Anterior cingulate cortex (tissue), 58 donors: Measurements from ENCODE around the gene PPFIA1.
A peak's percentile ranks its signal among the peaks of the same experiment; 100 is the strongest.
"Not testable (repeated sequence)": the region's sequence is repeated elsewhere in the genome, so short reads cannot be mapped to it uniquely, and the experiment has no call there.

Experiments
- DNase-seq, 58 donors: peaks; one replicate each; lab custom pipeline; 2025; lab: John Stamatoyannopoulos, UW

The PPFIA1 gene

DNA sequence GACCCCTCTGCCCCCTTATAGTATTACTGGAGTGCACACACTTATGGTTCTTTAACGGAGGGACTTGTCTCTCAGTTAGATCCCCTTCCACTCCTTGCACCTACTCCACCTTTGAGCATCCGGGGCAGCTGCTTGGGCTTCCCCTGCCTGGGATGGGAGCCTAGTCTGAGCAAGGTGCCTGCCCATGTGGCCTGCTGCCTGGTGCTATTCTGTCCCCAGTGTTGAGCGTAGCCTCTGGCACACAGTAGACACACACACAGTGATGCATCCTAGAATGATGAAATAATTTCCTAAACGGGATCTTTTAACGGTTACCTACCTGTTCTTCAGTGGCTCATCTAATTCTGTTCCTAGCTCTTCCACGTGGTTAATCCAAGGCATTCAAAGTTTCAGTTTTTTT lies 22.4 kb downstream of the PPFIA1 start:
- peak in 2 of 58 donors; percentile 13 to 15 for DNase-seq

DNA sequence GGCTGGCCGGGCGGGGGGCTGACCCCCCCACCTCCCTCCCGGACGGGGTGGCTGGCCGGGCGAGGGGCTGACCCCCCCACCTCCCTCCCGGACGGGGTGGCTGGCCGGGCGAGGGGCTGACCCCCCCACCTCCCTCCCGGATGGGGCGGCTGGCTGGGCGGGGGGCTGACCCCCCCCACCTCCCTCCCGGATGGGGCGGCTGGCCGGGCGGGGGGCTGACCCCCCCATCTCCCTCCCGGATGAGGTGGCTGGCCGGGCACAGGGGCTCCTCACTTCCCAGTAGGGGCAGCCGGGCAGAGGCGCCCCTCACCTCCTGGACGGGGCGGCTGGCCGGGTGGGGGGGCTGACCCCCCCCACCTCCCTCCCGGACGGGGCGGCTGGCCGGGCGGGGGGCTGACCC lies 24.7 kb downstream of the PPFIA1 start:
- DNase-seq: not testable (repeated sequence)

DNA sequence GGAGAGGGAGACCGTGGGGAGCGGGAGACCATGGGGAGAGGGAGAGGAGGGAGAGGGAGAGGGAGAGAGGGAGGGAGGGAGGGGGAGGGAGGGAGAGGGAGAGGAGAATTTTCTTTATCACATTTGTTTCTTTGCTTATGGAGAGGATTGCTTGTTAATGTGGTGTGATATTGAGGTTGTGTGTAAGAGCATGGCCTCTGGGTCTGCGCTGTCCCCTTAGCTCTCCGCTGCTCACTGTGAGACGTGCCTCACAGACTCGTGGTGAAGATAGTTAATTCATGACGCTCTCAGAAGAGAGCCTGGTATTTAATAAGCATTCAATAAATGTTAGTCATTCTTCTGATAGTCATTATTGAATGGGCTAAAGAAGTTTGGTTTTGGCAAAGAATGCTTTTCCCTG lies 26.2 kb downstream of the PPFIA1 start:
- no peak for DNase-seq

DNA sequence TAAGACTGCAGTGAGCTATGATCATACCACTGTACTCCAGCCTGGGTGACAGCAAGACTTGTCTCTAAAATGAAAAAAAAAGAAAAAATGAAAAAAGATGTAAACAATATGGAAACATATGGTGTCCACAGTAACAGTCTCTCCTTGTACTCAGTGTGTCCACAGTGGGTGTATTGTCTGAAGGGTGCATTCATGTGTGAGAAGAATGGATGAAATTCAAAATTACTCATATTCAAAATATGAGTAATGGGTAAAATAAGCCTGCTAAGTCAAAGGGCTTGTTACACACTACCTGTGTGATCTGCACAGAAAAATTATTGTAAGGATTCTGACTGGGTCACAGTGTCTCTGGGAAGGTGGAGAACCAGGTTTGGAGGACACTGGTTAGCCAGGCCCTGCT lies 26.9 kb downstream of the PPFIA1 start:
- DNase-seq: no peak

DNA sequence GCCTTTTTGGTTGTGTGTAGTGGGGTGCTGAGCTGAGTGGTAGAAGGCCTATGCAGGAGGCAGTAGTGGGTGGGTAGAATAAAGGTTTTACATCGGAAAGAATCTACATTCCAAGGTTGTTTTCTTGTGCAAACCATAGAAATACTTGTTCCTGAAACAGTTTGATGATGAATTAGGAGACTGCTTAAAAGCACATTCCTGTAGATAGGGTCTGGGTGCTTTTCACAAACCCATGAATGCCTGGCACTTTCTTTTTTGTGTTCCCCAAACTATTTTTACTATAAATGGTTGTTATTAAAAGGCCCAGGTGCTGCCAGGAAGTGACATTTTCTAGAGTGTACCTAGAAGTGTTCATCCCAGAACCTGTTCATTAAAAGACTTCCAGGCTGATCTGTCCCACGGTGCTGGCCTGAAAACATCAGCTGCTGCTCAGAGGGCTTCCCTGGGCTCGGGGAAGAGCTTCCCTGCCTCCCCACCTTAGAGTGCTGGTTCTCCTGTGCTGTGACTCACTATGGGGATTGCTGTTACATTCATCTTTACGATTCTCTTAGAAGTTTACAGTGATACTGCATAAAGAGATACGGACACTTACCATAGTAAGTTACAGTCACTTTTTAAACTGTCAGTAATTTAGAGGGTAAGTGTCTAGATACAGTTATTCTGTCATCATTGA lies 27.9 kb downstream of the PPFIA1 start:
- no peak for DNase-seq

DNA sequence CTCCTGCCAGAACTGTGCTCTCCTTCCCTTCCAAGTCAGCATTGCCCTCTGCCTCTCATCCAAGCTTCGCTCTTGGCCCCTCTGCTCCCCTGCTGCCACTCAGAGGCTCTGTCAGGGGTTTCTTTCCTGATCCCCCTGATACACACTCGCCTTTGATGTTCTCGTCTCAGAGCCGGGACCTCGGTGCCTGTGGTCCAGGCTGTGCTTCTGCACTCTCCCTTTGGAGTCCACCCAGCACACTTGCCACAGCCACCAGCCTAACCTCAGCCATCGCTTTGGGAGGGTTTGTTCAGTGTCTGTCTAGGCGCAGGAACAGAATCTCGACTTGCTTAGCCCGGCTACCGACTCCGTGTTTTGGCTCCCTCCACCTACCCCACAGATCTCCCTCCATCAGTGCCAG lies 29.1 kb downstream of the PPFIA1 start:
- DNase-seq: no peak

DNA sequence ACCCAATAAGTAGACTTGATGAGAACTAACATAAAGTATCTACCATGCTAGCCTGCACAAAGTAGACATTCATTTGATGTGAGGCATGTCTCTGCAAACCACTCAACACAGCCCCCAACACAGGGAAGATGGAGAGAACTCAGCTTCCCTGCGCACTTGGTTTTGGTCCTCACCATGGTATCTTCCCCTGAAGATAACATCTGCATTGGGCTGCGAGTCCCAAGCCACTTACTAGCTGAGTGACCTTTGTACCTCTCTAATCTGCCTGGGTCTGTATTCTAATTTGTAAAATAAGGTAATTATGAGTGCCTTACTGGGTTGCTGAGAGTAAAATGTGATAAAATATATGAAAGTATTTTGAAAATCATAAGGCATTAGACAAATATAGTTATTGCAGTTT lies 30.7 kb downstream of the PPFIA1 start:
- DNase-seq: no peak

DNA sequence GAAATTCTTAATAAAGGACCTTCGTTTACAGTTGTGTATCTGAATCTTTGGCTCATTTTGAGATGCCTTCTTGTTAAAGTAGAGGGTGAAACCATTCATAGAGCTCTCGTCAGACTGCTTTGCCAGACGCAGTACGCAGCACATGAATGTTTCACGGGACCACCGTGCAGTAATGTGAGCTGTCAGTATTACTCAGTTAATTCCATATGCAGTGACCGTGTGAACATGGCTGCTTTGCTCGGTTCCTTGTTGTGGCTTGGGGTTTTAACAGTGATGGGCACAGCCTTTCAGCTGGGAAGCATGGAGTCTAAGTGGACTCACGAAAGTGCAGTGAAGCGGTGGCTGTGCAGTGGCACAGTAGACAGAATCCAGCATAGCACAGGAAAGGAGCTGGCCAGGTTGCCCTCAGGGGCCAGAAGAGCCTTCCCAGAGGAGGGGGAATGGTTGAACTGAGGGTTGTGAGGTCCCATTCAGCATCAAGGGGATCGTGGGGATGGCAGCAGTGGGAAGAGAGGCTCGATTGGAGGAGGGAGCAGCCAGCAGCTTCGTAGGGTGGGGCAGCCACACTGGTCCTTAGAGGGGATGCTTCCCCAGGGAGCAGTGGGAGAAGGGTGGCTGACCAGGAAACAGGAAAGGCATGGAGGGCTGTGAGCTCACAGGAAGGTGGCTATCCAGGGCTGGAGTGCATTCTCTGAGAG lies 31.4 kb downstream of the PPFIA1 start:
- no peak for DNase-seq

DNA sequence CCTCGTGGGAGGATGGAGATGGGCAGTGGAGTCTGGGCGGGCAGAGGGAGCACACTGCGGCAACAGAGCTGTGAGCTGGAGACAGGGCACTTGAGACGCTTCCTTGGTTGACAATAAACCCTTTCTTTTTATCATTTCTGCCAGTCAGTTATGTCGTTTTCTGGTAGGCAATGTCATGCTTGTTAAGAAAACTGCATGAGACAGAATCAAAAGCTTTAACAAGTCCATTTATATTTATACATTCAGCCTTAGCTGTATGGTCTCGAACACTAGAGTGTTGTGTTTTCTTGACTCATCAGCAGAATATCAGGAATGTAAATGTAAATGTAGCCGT lies 31.9 kb downstream of the PPFIA1 start:
- DNase-seq: no peak

DNA sequence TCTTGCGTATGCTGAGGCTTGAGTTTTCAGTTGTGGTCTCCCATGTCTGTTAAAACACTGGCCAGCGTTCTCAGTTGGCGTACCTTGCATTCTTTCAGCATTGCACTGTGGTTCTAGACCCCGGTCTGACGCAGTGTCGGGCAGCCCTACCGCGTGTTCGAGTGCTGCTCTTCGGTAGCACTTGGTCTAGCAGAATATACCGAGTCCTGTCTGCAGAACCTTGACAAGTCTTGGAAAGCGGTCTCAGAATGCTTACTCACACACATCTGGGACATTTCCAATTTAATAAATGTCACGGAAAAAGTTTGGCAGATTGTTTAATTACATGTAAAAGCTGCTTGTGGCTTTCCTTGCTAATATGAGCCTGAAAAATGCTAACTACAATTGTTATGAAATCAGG lies 32.6 kb downstream of the PPFIA1 start:
- no peak for DNase-seq

DNA sequence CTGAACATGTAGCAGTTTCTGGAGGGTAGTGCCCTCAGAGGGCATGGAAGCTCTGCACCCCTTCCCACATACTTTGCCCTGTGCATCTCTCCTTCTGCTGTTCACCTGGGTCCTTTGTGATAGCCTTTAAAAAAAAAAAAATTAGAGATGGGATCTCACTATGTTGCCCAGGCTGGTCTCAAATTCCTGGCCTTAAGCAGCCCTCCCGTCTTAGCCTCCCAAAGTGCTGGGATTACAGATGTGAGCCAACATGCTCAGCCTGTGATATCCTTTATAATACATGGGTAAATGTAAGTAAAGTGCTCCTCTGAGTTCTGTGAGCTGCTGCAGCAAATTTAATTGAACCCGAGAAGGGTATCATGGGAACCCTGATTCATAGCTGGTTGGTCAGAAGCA lies 33.7 kb downstream of the PPFIA1 start:
- DNase-seq: no peak

DNA sequence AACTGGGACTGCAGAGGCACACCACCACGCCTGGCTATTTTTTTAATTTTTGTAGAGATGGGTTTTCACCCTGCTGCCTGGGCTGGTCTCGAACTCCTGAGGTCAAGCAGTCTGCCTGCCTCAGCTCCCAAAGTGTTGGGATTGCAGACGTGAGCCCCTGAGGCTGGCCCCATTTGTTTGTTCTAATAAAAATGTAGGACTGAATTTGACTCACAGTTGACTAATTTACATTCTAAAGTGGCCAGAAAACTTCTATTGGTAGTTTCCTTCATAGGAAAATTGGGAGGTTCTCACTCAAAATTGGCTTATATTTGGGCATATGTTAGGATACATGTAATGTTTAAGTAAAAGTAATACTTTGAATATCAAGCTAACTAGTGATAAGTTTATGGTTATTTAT lies 35.0 kb downstream of the PPFIA1 start:
- DNase-seq: no peak

DNA sequence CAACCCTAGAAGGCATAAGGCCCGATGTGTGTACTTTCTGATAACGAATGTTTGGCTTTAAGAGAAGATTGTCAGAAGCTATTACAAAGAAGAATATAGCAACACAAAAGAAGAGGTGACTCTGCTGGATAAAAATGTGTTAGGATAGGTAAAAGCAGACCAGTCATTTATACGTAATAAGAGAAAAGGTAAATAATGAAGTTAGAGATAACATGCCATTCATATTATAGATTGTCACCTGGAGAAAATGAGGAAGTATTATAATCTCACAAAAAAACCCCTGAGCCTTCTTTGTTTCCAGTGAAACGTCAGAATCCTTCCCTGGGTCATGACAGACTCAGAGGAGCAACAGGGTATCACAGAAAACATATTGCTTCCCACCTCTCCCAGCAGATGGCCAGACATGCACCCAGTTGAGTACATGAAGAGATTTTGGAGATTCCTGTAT lies 36.1 kb downstream of the PPFIA1 start:
- no peak for DNase-seq

DNA sequence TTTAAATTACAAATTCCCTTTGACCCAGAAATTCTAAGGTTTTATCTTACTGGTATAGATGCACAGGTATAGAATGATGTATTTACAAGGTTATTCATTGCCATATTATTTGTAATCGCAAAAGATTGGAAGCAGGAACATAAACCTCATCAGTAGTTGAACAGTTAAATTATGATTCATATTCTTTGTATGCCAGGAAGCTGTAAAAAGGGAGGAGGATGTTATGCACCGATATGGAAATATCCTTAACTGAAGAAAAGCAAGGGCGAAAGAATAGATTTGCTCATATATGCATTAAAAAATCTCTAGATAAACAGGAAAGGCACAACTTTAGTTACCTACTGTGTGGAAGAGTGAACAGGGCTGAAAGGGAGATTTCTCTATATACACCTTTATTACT lies 36.7 kb downstream of the PPFIA1 start:
- no peak for DNase-seq

DNA sequence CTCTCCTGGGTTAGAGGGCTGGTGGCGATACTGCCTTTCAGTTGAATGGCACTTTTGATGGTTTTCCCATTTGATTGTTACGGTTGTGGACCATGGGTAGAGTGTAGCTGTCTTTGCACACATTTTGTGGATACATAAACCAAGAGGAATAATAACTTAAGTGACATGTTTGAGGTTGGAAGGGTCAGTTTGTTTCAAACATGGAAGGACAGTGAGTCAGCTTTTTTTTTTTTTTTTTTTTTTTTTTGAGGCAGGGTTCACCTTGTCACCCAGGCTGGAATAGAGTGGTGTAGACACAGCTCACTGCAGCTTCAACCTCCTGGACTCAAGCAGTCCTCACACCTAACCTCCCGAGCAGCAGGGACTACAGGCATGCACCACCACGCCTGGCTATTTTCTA lies 41.1 kb downstream of the PPFIA1 start:
- DNase-seq: no peak

DNA sequence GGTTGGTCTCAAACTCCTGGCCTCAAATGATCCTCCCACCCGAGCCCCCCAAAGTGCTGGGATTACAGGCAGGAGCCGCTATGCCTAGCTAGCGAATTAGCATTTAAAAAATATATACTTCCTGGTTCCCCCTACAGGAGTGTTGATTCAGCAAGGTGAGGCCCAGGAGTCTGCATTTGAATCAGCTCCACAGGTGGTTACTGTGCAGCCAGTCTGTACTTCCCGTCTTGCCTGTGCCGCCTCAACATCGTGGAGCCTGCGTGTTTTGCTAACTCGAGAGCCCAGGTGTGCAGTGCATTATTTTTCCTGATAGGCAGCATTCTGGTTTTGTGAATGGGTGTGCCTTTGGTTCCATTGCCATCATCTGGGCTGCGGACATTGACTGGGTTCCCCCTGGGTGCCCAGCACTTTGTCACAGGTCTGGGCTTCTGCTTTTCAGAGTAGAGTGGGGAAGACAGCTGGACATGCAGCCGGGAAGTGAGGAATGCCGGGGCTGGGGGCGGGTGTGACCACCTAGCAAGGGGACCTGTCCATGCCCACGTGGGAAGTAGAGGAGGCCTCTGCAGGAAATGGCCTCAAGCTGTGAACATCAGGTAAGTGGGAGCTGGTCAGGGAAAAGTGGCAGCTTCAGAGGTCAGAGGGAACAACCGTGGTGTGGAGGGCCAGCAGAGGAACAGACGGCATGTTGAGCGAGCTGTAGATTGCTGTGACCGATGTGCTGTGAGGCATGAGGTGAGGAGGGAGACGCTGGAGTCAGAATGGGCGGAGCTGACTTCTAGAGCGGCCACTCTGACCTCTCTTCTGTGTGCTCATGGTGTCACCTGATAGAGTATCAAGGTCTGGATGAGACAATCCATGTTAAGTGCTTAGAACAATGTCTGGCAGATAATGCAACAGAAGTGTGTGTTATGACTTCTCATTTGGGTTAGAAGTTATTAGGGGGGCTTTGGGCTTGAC lies 42.2 kb downstream of the PPFIA1 start:
- DNase-seq: no peak

DNA sequence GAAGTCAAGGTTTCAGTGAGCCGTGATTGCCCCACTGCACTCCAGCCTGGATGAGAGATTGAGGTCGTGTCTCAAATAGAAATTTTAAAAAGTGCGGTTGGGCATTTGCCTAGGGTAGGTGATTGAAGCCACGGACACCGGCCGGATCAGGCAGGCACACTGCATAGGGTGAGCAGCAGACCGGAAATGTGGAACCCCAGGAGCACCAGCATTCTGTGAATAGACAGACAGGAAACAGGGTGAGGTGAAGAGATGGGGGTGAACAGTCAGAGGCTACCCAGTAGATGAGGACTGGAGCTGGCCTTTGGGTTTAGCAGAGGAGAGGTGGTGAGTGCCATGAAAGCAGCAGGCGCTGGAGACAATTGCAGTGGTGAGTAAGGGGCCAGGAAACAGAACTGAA lies 43.5 kb downstream of the PPFIA1 start:
- DNase-seq: no peak

DNA sequence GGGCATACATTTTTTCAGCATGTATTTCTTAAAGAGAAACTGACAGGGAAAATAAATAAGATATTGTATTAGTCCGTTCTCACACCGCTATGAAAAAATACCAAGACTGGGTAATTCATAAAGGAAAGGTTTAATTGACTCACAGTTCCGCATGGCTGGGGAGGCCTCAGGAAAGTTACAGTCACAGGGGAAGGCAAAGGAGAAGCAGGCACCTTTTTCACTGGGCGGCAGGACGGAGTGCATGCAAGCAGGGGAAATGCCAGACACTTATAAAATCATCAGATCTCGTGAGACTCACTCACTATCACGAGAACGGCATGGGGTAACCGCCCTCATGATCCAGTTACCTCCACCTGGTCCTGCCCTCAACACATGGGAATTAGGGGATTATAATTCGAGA lies 44.2 kb downstream of the PPFIA1 start:
- no peak for DNase-seq

DNA sequence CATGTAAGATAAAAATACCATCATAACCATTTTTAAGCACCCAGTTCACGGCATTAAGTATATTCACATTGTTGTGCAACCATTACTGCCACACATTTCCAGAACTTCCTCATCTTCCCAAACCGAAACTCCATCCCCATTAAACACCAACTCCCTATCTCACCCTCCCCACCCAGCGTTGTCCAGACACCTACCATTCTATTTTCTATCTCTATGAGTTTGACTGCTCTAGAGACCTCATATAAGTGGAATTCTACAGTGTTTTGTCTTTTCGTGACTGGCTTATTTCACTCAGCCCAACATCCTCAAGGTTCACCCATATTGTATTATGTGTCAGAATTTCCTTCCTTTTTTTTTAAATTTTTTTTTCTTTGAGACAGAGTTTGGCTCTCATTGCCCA lies 45.2 kb downstream of the PPFIA1 start:
- DNase-seq: no peak

DNA sequence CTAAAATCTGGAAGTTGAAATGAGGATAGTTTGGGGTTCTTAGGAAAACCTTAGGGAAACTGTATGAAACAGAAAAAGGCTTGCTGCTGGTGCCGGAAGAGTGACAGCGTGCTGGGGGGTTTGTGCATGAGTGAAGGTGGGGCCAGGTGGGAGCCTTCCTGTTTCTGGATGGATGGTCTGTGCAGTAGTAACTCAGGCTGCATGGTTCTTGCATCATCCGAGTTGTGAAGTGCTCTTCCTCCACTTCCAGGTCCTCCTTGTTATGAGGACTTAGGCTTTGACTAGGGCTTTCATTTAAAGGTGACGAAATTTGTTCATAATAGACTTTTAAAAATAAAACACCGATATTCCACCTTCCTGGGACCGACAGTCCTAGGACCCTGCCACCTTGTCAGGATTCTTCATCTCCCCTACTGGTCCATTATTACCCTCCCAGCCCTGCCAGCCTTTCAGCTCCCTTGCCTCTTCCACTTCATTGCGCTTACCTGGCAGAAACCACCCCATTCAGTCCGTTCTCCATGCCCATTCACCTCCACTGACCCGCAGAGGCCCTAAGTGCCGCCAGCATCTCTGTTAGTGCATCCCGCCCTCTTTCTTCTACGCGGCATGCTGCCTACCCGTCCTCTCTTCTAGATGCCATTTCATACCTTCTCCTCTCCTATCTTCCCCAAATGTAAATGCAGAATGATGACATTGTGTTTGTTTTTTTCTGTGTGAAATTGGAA lies 47.3 kb downstream of the PPFIA1 start:
- no peak for DNase-seq
